Neural crest cell (in vitro differentiated cells): ENCODE measurements around the gene ZNF358. TPM values are rescaled to one million over a fixed set of nuclear protein-coding genes. Genes with fewer than 3 reads are reported as not detected.

Experiments
- DNase-seq: peaks from one replicate; pipeline ENCODE4 v3.0.0; 2021; ENCODE audit warnings: low read depth, mixed read lengths, low spot score
- H3K27ac Mint-ChIP-seq: one replicate; pipeline ENCODE4 v1.8.0; 2021; ENCODE audit warnings: mild to moderate bottlenecking, mixed read lengths; ENCODE audit not compliant: unreplicated experiment
- H3K27me3 Mint-ChIP-seq: 2 replicates; pipeline ENCODE4 v1.8.0; 2021; ENCODE audit warnings: low read depth, mild to moderate bottlenecking, mixed read lengths
- H3K36me3 Mint-ChIP-seq: 2 replicates; pipeline ENCODE4 v1.8.0; 2021; ENCODE audit warnings: low read depth, mild to moderate bottlenecking, mixed read lengths
- H3K4me1 Mint-ChIP-seq: 2 replicates; pipeline ENCODE4 v1.8.0; 2021; ENCODE audit warnings: mixed read lengths
- H3K4me3 Mint-ChIP-seq: one replicate; pipeline ENCODE4 v1.8.0; 2021; ENCODE audit warnings: mild to moderate bottlenecking, mixed read lengths
- H3K9me3 Mint-ChIP-seq: 2 replicates; pipeline ENCODE4 v1.8.0; 2021; ENCODE audit warnings: mixed read lengths
- total RNA-seq: library from RNA; stranded (reverse); gene quantifications from 2 replicates; pipeline ENCODE4 v1.2.1, GENCODE V29; 2021
- TF ChIP-seq, protein P1 (sequence below): fragments of 200-600 bp; sonication (generic); conservative IDR thresholded peaks from 2 replicates; pipeline ENCODE4 v1.5.0; 2021; ENCODE audit warnings: antibody characterized with exemption, mild to moderate bottlenecking

Gene ZNF358
- total RNA-seq, 1 donor from 2014 or later = 75.6 TPM

DNA sequence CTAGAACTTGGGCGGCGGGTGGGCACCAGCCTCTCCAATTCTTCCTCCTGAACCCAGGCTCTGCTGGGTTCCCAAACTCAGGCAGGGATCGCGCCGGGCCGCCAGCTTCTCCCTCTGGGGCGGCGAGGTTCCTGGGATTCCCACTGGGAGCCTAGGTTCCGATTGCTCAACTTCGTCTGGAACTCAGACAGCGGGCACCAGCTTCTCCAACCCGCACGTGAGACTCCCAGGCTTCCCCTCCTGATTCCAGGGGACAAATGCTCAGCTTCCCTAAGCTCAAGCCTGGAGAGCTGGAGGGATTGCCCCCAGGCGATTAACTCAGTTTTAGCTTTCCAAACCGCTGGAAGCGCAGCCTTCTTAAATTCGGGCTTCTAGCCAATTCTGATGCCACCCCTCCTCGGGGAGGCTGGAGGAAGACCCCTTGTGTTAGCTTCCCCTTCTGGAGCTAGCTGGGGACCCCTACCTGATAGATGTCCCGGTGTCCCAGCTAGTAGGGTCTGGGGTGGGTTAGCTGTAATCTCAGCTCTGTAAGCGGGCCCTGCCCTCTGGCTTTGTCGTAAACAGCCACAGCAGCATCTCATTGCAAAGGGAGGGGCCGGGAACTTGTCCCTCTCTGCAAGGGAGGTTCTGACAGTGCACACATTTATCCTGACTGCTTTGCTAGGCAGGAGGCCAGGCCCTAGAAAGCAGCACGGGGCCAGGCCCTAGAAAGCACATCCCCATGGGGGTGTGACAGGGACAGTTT is 7.2 kb downstream of the ZNF358 start:
- peaks cover 17% of the 10 kb centered on the region for H3K4me1 Mint-ChIP-seq
- TF ChIP-seq, protein P1, sequence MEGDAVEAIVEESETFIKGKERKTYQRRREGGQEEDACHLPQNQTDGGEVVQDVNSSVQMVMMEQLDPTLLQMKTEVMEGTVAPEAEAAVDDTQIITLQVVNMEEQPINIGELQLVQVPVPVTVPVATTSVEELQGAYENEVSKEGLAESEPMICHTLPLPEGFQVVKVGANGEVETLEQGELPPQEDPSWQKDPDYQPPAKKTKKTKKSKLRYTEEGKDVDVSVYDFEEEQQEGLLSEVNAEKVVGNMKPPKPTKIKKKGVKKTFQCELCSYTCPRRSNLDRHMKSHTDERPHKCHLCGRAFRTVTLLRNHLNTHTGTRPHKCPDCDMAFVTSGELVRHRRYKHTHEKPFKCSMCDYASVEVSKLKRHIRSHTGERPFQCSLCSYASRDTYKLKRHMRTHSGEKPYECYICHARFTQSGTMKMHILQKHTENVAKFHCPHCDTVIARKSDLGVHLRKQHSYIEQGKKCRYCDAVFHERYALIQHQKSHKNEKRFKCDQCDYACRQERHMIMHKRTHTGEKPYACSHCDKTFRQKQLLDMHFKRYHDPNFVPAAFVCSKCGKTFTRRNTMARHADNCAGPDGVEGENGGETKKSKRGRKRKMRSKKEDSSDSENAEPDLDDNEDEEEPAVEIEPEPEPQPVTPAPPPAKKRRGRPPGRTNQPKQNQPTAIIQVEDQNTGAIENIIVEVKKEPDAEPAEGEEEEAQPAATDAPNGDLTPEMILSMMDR = no peak
- H3K27me3 Mint-ChIP-seq = peaks cover 5% of the 10 kb centered on the region
- H3K4me3 Mint-ChIP-seq = peak overlapping the region; percentile 80
- no peak for DNase-seq
- H3K9me3 Mint-ChIP-seq = no peaks in the 10 kb centered on the region
- no peak overlapping the region for H3K27ac Mint-ChIP-seq
- H3K36me3 Mint-ChIP-seq = peaks cover 4% of the 10 kb centered on the region

DNA sequence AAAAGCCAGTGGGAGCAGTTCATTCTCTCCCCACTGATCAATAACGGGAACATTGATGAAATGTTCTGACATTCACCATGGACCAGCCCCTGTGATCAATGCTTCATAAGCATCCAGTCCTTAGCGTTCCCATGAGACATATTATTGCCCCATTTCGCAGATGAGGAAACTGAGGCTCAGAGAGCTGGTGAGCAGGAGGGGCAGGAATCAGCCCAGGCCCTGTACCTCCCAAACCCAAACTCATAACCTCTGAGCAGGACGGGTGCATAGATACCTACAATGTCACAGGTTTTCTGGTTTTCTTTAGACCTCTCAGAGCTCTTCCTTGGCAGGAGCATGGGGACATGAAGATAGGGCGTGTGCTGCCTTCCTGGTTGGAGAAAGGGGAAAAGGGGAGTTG is 8.6 kb downstream of the ZNF358 start:
- no peak for DNase-seq
- H3K27me3 Mint-ChIP-seq = peaks cover 5% of the 10 kb centered on the region
- no peaks in the 10 kb centered on the region for H3K9me3 Mint-ChIP-seq
- peak overlapping the region; percentile 80 for H3K4me3 Mint-ChIP-seq
- H3K27ac Mint-ChIP-seq = no peak overlapping the region
- peaks cover 17% of the 10 kb centered on the region for H3K4me1 Mint-ChIP-seq
- H3K36me3 Mint-ChIP-seq = no peaks in the 10 kb centered on the region
- TF ChIP-seq, protein P1 = no peak

DNA sequence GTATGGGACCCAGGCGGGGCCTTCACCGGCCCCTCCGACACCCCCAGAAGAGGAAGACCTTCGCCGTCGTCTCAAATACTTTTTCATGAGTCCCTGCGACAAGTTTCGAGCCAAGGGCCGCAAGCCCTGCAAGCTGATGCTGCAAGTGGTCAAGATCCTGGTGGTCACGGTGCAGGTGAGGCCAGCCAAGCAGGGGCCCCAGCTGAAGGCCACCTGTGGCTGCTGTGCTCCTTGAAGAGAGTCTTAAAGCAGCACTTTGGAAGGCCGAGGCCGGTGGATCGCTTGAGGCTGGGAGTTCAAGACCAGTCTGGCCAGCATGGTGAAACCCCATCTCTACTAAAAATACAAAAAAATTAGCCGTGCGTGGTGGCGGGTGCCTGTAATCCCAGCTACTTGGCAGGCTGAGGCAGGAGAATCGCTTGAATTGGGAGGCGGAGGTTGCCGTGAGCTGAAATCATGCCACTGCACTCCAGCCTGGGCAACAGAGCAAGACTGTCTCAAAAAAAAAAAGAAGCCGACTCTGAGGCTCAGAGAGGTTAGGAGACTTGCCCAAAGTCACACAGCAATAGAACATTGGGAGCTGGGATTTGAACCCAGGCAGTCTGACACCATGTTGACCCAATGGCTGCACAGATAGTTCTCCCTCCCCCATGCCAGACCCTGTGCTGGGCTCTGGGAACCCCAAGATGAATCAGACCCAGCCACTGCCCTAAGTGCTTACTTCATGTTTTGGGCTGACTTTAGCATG is 9.3 kb downstream of the ZNF358 start:
- TF ChIP-seq, protein P1 = no peak
- H3K36me3 Mint-ChIP-seq = no peaks in the 10 kb centered on the region
- peaks cover 17% of the 10 kb centered on the region for H3K4me1 Mint-ChIP-seq
- no peak for DNase-seq
- no peak overlapping the region for H3K4me3 Mint-ChIP-seq
- peaks cover 5% of the 10 kb centered on the region for H3K27me3 Mint-ChIP-seq
- no peak overlapping the region for H3K27ac Mint-ChIP-seq
- H3K9me3 Mint-ChIP-seq = no peaks in the 10 kb centered on the region

GRCh38 chr19:7526059-7526929 is 10.4 kb downstream of the ZNF358 start:
- peaks cover 14% of the 10 kb centered on the region for H3K4me1 Mint-ChIP-seq
- TF ChIP-seq, protein P1 = no peak
- peak overlapping the region; percentile 29 for H3K4me3 Mint-ChIP-seq
- H3K27ac Mint-ChIP-seq = no peak overlapping the region
- peaks cover 5% of the 10 kb centered on the region for H3K27me3 Mint-ChIP-seq
- DNase-seq = no peak
- no peaks in the 10 kb centered on the region for H3K9me3 Mint-ChIP-seq
- no peaks in the 10 kb centered on the region for H3K36me3 Mint-ChIP-seq

- TF ChIP-seq, protein P1 = no peak
- Mint-ChIP-seq H3K27me3 (no peaks in the 10 kb centered on the region), H3K4me1 (peaks cover 3% of the 10 kb centered on the region), H3K4me3 (no peak overlapping the region), H3K9me3 (no peaks in the 10 kb centered on the region), H3K36me3 (no peaks in the 10 kb centered on the region), H3K27ac (no peak overlapping the region)
- no peak for DNase-seq
Observed at GRCh38 chr19:7527516-7528191, 11.8 kb downstream of the ZNF358 start.
